ENCODE data around the gene RPS6KC1. TPM values are rescaled to one million over a fixed set of nuclear protein-coding genes. Genes with fewer than 3 reads are reported as not detected.

The RPS6KC1 gene
- total and polyA plus RNA-seq, 2 donors (not counting 1 experiment from before 2014, with no cell fraction given): 2.4 to 19.0 TPM

DNA sequence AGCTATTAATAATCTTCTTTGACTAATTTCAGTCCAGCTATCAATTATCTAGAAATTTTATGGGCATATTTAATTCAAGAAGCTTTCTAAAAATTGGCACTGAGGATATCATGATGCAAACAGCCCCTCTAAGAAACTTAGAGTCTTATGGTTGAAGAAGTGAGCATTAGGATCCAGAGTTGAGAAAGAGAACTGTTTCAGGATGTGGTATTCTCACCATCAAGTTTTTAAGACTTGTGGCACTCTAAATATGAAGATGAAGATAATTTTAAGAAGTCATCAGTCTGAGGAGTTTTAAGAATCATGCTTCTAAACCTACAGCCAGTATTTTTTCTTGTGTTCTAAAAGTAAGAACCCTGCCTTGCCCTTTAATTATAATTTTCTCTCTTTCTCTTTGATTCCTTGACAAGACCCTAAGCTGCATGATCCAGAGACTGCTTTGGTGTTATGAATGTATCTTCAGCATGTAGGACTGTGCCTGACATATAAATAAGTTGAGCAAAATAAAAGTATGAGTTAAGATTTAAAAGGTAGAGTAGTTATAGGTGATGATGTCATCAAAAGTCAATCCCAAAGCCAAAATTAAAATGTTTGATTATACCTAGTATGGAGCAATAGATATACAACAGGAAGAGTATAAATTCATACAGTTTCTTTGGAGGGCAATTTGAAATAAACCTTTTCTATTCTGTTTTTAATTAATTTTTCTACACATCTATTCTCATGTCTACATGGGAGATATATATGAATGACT lies 39.1 kb downstream of the RPS6KC1 start:
- no peaks in the 10 kb centered on the region for H4K20me1 ChIP-seq (ENCODE audit: control insufficient read depth, insufficient read depth, low read length, poor library complexity, severe bottlenecking)
- Mint-ChIP-seq H3K27ac (no peak overlapping the region), H3K4me3 (no peak overlapping the region), H3K9me3 (ENCODE audit: insufficient read depth) (no peaks in the 10 kb centered on the region), H3K27me3 (no peaks in the 10 kb centered on the region), H3K4me1 (no peaks in the 10 kb centered on the region)
- H3K27me3 ChIP-seq (replicated peaks in 1 of 4; ENCODE audit: control extremely low read depth in 1 of 4, control insufficient read depth in 3 of 4, insufficient read depth in 4 of 4, low read length in 3 of 4): no peaks in the 10 kb centered on the region
- intact Hi-C loops (cut with micrococcal nuclease): no loop called here
- TF ChIP-seq, protein P1, sequence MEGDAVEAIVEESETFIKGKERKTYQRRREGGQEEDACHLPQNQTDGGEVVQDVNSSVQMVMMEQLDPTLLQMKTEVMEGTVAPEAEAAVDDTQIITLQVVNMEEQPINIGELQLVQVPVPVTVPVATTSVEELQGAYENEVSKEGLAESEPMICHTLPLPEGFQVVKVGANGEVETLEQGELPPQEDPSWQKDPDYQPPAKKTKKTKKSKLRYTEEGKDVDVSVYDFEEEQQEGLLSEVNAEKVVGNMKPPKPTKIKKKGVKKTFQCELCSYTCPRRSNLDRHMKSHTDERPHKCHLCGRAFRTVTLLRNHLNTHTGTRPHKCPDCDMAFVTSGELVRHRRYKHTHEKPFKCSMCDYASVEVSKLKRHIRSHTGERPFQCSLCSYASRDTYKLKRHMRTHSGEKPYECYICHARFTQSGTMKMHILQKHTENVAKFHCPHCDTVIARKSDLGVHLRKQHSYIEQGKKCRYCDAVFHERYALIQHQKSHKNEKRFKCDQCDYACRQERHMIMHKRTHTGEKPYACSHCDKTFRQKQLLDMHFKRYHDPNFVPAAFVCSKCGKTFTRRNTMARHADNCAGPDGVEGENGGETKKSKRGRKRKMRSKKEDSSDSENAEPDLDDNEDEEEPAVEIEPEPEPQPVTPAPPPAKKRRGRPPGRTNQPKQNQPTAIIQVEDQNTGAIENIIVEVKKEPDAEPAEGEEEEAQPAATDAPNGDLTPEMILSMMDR (IDR thresholded peaks at IDR 0.05): no peak
- no peak for TF ChIP-seq EZH2 (IDR thresholded peaks at IDR 0.05; ENCODE audit: borderline replicate concordance, insufficient read depth, low read depth, low read length, poor library complexity, severe bottlenecking)
- ChIA-PET POLR2A (no interaction called here), CTCF (no interaction called here)
- H3K9ac ChIP-seq (ENCODE audit: low read length): no peak overlapping the region
- H3K9me3 ChIP-seq (ENCODE audit: control extremely low read depth in 1 of 3, control insufficient read depth in 2 of 3, insufficient read depth in 1 of 3, low read length in 2 of 3): no peaks in the 10 kb centered on the region
- DNase-seq (no peak), ATAC-seq (ENCODE audit: low read depth) (no peak)
- no peaks in the 10 kb centered on the region for H3K4me1 ChIP-seq (ENCODE audit: control insufficient read depth in 2 of 2, insufficient read depth in 2 of 2, low read length in 2 of 2)
- H3K79me2 ChIP-seq (ENCODE audit: control insufficient read depth, insufficient read depth, low read length): no peaks in the 10 kb centered on the region
- H2AFZ ChIP-seq (ENCODE audit: insufficient read depth, low read depth, low read length, poor library complexity, severe bottlenecking): no peak overlapping the region
- H3K4me2 ChIP-seq (replicated peaks; ENCODE audit: low read depth, low read length, poor library complexity, severe bottlenecking): no peak overlapping the region
- H3K36me3 ChIP-seq (replicated peaks in 1 of 2; ENCODE audit: control extremely low read depth in 1 of 2, control insufficient read depth in 1 of 2, extremely low read depth in 1 of 2, insufficient read depth in 2 of 2, low read length in 1 of 2): peaks cover 2 to 8% of the 10 kb centered on the region in 2 experiments
- no peak overlapping the region for H3K4me3 ChIP-seq (ENCODE audit: control extremely low read depth in 1 of 5, extremely low read depth in 1 of 5, insufficient read depth in 1 of 5, low read depth in 2 of 5, low read length in 4 of 5)
- no peak overlapping the region for H3K27ac ChIP-seq (ENCODE audit: low read length in 2 of 2)

DNA sequence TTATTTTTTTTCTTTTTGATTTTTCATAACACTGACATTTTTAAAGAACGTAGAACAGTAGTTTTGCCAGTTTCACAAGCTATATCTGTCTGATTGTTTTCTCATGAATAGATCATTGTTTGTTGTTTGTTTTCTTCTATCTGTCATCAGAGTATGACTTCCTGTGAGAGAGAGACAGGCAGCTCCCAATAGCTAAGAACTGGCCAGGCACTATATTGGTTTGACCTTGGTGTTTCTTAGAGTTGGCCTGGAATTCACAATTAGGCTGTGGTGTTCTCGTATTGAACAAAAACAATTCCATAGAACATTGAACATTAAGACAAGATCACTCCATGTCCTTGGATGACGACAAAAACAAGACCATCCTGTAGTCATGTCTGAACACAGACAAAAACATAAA lies 43.4 kb downstream of the RPS6KC1 start:
- no peak for ATAC-seq (ENCODE audit: low read depth)
- CTCF ChIA-PET: no interaction called here
- DNase-seq: no peak
- Histone ChIP-seq H3K27me3 (replicated peaks in 1 of 4; ENCODE audit: control extremely low read depth in 1 of 4, control insufficient read depth in 3 of 4, insufficient read depth in 4 of 4, low read length in 3 of 4) (no peaks in the 10 kb centered on the region), H3K4me3 (ENCODE audit: control extremely low read depth in 1 of 5, extremely low read depth in 1 of 5, insufficient read depth in 1 of 5, low read depth in 2 of 5, low read length in 4 of 5) (no peak overlapping the region), H3K9me3 (ENCODE audit: control extremely low read depth in 1 of 3, control insufficient read depth in 2 of 3, insufficient read depth in 1 of 3, low read length in 2 of 3) (peaks cover 0 to 4% (median 0%) of the 10 kb centered on the region in 3 donors), H4K20me1 (ENCODE audit: control insufficient read depth, insufficient read depth, low read length, poor library complexity, severe bottlenecking) (no peaks in the 10 kb centered on the region), H3K27ac (ENCODE audit: low read length in 2 of 2) (no peak overlapping the region), H3K4me2 (replicated peaks; ENCODE audit: low read depth, low read length, poor library complexity, severe bottlenecking) (no peak overlapping the region), H3K9ac (ENCODE audit: low read length) (no peak overlapping the region), H2AFZ (ENCODE audit: insufficient read depth, low read depth, low read length, poor library complexity, severe bottlenecking) (no peak overlapping the region), H3K4me1 (ENCODE audit: control insufficient read depth in 2 of 2, insufficient read depth in 2 of 2, low read length in 2 of 2) (no peaks in the 10 kb centered on the region), H3K36me3 (replicated peaks in 1 of 2; ENCODE audit: control extremely low read depth in 1 of 2, control insufficient read depth in 1 of 2, extremely low read depth in 1 of 2, insufficient read depth in 2 of 2, low read length in 1 of 2) (peaks cover 0 to 4% of the 10 kb centered on the region in 2 experiments), H3K79me2 (ENCODE audit: control insufficient read depth, insufficient read depth, low read length) (no peaks in the 10 kb centered on the region)
- intact Hi-C loops (cut with micrococcal nuclease): no loop called here
- Mint-ChIP-seq H3K27ac (no peak overlapping the region), H3K4me1 (no peaks in the 10 kb centered on the region), H3K4me3 (no peak overlapping the region), H3K9me3 (ENCODE audit: insufficient read depth) (peaks cover 2% of the 10 kb centered on the region), H3K27me3 (no peaks in the 10 kb centered on the region)
- POLR2A ChIA-PET: no interaction called here
- WGBS (ENCODE audit: insufficient coverage): 100% methylated on average over 1 of the region's 3 CpGs
- TF ChIP-seq, protein P1 (IDR thresholded peaks at IDR 0.05): no peak
- no peak for TF ChIP-seq EZH2 (IDR thresholded peaks at IDR 0.05; ENCODE audit: borderline replicate concordance, insufficient read depth, low read depth, low read length, poor library complexity, severe bottlenecking)
